ENCODE data around the gene TP53. TPM values are rescaled to one million over a fixed set of nuclear protein-coding genes. Genes with fewer than 3 reads are reported as not detected.

TP53 gene
- total and polyA plus RNA-seq, 2 of the 4 experiments (the other 2 are of a cell fraction), result 31.2 to 48.5 TPM

- H4K5ac ChIP-seq (ENCODE audit: low read depth, low read length), result no peak overlapping the region
- no peaks in the 10 kb centered on the region for H3K79me1 ChIP-seq (ENCODE audit: low read depth in 1 of 2, low read length in 2 of 2)
- H2BK120ac ChIP-seq (ENCODE audit: low read depth, low read length), result no peak overlapping the region
- intact Hi-C loops (cut with micrococcal nuclease) (no loop called here), dilution Hi-C loops (cut with HindIII; ENCODE audit: low sequenced_read_pairs, unreplicated experiment) (no loop called here), in situ Hi-C loops (cut with MboI; ENCODE audit: low sequenced_read_pairs) (no loop called here)
- H2AK9ac ChIP-seq (replicated peaks; ENCODE audit: low read depth, low read length, poor library complexity), result no peak overlapping the region
- H3K4me3 ChIP-seq (ENCODE audit: insufficient read depth, low read depth, low read length), result no peak overlapping the region
- no peak overlapping the region for H3K4me2 ChIP-seq (ENCODE audit: low read depth, low read length)
- 0 out of 2 replicates have a peak, but pooled peaks cover 4% of the 10 kb centered on the region for H3K9me1 ChIP-seq (ENCODE audit: insufficient read depth, low read length)
- H3K18ac ChIP-seq (ENCODE audit: low read depth, low read length), result no peak overlapping the region
- H2AFZ ChIP-seq (replicated peaks; ENCODE audit: low read length, poor library complexity), result no peak overlapping the region
- no peak overlapping the region for H4K8ac ChIP-seq (ENCODE audit: low read depth in 2 of 2, low read length in 2 of 2)
- no peak overlapping the region for H2BK15ac ChIP-seq (ENCODE audit: low read depth, low read length)
- 65% methylated on average over 5 of the region's 9 CpGs; no CpG with 5 or more reads in 1 of the 2 experiments for WGBS, 2 experiments (ENCODE audit: extremely low coverage in 2 of 2, insufficient read length in 1 of 2)
- H3K27me3 ChIP-seq (ENCODE audit: control insufficient read depth, insufficient read depth, low read length), result peaks cover 62% of the 10 kb centered on the region
- ATAC-seq (ENCODE audit: low read depth) (no peak), DNase-seq (no peak)
- H3K9ac ChIP-seq (ENCODE audit: low read depth, low read length), result no peak overlapping the region
- H3K14ac ChIP-seq (replicated peaks; ENCODE audit: low read depth, low read length), result no peak overlapping the region
- no peaks in the 10 kb centered on the region for H3K9me3 ChIP-seq (ENCODE audit: control insufficient read depth, insufficient read depth, low read length)
- no peak overlapping the region for H3K23ac ChIP-seq (ENCODE audit: low read depth, low read length)
- no peaks in the 10 kb centered on the region; the same call in 1 of the 2 replicates for H4K20me1 ChIP-seq (ENCODE audit: insufficient read depth, low read length)
- H2BK5ac ChIP-seq (ENCODE audit: low read depth, low read length, poor library complexity, severe bottlenecking), result no peak overlapping the region
- H3K27ac ChIP-seq (ENCODE audit: insufficient read depth, low read length), result no peak overlapping the region
- TF ChIP-seq RAD21 (IDR thresholded peaks at IDR 0.05; ENCODE audit: low read length) (no peak), NFE2L2 (IDR thresholded peaks at IDR 0.05; ENCODE audit: low read depth, low read length) (no peak), MAZ (IDR thresholded peaks at IDR 0.05; ENCODE audit: borderline replicate concordance, low read depth, low read length) (no peak), MAFK (IDR thresholded peaks at IDR 0.05; ENCODE audit: low read depth, low read length) (no peak), BHLHE40 (IDR thresholded peaks at IDR 0.05; ENCODE audit: low read depth, low read length) (no peak), CEBPB (IDR thresholded peaks at IDR 0.05; ENCODE audit: low read depth, low read length) (no peak), RFX5 (IDR thresholded peaks at IDR 0.05; ENCODE audit: low read depth, low read length) (no peak), USF2 (IDR thresholded peaks at IDR 0.05; ENCODE audit: low read depth, low read length) (no peak), POLR2A (IDR thresholded peaks at IDR 0.05; ENCODE audit: low read depth, low read length) (no peak), CTCF (conservative IDR thresholded peaks at IDR 0.05; ENCODE audit: low read depth, low read length) (no peak), RCOR1 (IDR thresholded peaks at IDR 0.05; ENCODE audit: insufficient replicate concordance, low read length) (no peak)
- BruUV-seq (replicated peaks), result no TSS peak
- no peak overlapping the region for H2AK5ac ChIP-seq (ENCODE audit: low read depth, low read length)
- H3K56ac ChIP-seq (ENCODE audit: extremely low read depth, insufficient read depth, low read length), result no peak overlapping the region
- H2BK20ac ChIP-seq (ENCODE audit: low read depth, low read length), result no peak overlapping the region
- H3K36me3 ChIP-seq (ENCODE audit: control insufficient read depth, insufficient read depth, low read length), result no peaks in the 10 kb centered on the region
- no peak overlapping the region for H3K4ac ChIP-seq (ENCODE audit: low read depth, low read length)
- ChIA-PET CTCF (no interaction called here), POLR2A (ENCODE audit: unreplicated experiment) (no interaction called here)
- no peak overlapping the region for H4K91ac ChIP-seq (ENCODE audit: insufficient read depth, low read depth, low read length)
- peaks cover 5% of the 10 kb centered on the region; the same call in 1 of the 2 replicates for H3K4me1 ChIP-seq (ENCODE audit: control insufficient read depth, insufficient read depth, low read length)
Measured at GRCh38 chr17:7719661-7720060, 32.4 kb upstream of the TP53 start.
